ENCODE measurements around the gene DAPK3.
A peak's percentile ranks its signal among the peaks of the same experiment; 100 is the strongest.
"Not testable (repeated sequence)": the region's sequence is repeated elsewhere in the genome, so short reads cannot be mapped to it uniquely, and the experiment has no call there.

The DAPK3 gene

DNA sequence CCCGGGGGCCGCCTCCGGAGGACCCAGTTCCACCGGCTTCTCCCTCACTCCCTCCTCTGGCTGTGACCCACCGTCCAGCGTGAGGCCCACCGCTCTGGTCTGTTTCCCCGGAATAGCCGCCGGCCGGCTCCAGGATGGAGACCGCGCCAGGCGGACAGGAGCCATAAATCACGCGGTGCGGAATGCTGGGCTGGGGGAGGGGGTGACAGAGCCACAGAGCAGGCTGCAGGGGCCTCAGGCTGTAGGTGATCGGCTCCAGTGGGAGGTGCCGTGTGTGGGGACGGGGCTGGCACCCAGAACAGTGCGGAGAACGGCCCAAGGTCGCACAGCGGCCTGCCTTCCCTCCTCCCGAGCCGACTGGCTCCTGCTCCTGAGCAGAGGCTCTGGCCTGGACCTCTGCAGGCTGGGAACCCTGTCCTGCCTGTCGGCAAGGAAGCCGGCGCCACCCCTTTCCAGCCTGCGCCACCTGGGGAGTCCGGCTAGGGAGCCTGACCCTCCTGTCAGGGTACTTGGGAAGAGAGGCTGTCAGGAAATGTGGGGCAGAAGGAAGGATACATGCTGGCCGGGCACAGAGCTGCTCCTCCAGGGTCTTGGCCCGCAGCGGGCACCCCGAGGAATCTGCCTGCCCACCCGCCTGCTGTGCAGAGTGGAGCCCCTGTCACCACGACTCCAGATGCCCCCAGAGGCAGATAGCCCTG lies 45.0 kb upstream of the DAPK3 start:
- TF ChIP-seq CTBP1 (IDR thresholded peaks at IDR 0.05; ENCODE audit: borderline replicate concordance) (no peak), PKNOX1 (IDR thresholded peaks at IDR 0.05) (peak; percentile 86)
- DNase-seq (ENCODE audit: extremely low spot score), result no peak
- ChIA-PET CTCF (no interaction called here), POLR2A (no interaction called here)

GRCh38 chr19:4014541-4015491 lies 43.9 kb upstream of the DAPK3 start:
- TF ChIP-seq L3MBTL2 (conservative IDR thresholded peaks at IDR 0.05), result no peak
- no peak for TF ChIP-seq NFRKB (IDR thresholded peaks at IDR 0.05)
- no peak for TF ChIP-seq BHLHE40 (IDR thresholded peaks at IDR 0.05; ENCODE audit: borderline replicate concordance)
- TF ChIP-seq HDGF (IDR thresholded peaks at IDR 0.05; ENCODE audit: borderline replicate concordance), result no peak
- no peak for TF ChIP-seq FOXA1 (IDR thresholded peaks at IDR 0.05)
- no peak for TF ChIP-seq ARNT (IDR thresholded peaks at IDR 0.05)
- TF ChIP-seq SUZ12 (IDR thresholded peaks at IDR 0.05), result no peak
- no peak for TF ChIP-seq ELF4 (IDR thresholded peaks at IDR 0.05)
- ChIA-PET POLR2A (interaction anchor here (2.1 kb wide), 1 partner anchor 29 kb away, joined by 5 read pairs; the partner anchor contains the start of gene EEF2), CTCF (no interaction called here)
- DNase-seq (ENCODE audit: extremely low spot score), result no peak

DNA sequence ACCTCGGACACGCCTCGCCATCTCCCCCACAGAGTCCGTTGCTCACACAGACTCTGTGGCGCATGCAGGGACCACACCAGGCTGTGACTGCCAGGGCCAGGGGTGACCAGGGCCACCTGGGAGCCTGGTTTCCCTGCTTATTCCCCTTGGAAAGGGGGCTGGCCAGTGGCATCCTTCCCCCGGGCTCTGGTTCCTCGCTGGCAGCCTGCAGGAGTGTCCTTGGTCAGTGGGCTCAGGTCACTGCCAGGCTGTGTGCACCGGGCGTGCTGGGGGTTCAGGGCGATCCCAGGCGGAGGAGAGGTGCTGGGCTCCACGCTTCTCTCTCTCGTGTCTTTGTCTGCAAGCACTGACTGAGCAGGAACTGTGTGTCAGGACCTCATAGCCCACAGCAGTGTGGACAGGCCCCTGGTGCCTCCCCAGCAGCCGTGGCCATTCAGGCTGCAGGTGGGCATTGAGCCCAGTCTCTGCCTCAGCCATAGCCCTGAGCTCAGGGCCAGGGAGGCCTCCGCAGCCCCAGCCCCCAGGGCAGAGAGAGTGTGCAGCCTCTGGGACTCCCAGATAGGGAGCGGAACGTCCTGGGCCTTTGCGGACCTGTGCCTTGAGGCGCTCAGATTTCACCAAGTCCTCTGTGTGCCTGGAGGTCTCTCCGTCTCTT lies 43.1 kb upstream of the DAPK3 start:
- no peak for TF ChIP-seq CTBP1 (IDR thresholded peaks at IDR 0.05; ENCODE audit: borderline replicate concordance)
- no peak for TF ChIP-seq NFRKB (IDR thresholded peaks at IDR 0.05)
- TF ChIP-seq ELF4 (IDR thresholded peaks at IDR 0.05), result no peak
- no peak for TF ChIP-seq FOXA1 (IDR thresholded peaks at IDR 0.05)
- TF ChIP-seq ARNT (IDR thresholded peaks at IDR 0.05), result no peak
- no peak for TF ChIP-seq ZNF384 (IDR thresholded peaks at IDR 0.05)
- no peak for TF ChIP-seq TARDBP (IDR thresholded peaks at IDR 0.05)
- TF ChIP-seq LEF1 (IDR thresholded peaks at IDR 0.05; ENCODE audit: borderline replicate concordance), result no peak
- no peak for TF ChIP-seq FOXK2 (IDR thresholded peaks at IDR 0.05)
- no peak for TF ChIP-seq FOXM1 (IDR thresholded peaks at IDR 0.05; ENCODE audit: borderline replicate concordance)
- no peak for TF ChIP-seq SUZ12 (IDR thresholded peaks at IDR 0.05)
- no peak for TF ChIP-seq BHLHE40 (IDR thresholded peaks at IDR 0.05; ENCODE audit: borderline replicate concordance)
- TF ChIP-seq L3MBTL2 (conservative IDR thresholded peaks at IDR 0.05), result no peak
- TF ChIP-seq PKNOX1 (IDR thresholded peaks at IDR 0.05), result no peak
- no peak for TF ChIP-seq HDGF (IDR thresholded peaks at IDR 0.05; ENCODE audit: borderline replicate concordance)
- no peak for TF ChIP-seq SP1 (IDR thresholded peaks at IDR 0.05)
- ChIA-PET CTCF (no interaction called here), POLR2A (interaction anchor here (2.1 kb wide), 1 partner anchor 29 kb away, joined by 5 read pairs; the partner anchor contains the start of gene EEF2)
- DNase-seq (ENCODE audit: extremely low spot score), result no peak

- ChIA-PET POLR2A (interaction anchor here (2.1 kb wide), 1 partner anchor 28 kb away, joined by 5 read pairs; the partner anchor contains the start of gene EEF2), CTCF (no interaction called here)
- TF ChIP-seq HDGF (IDR thresholded peaks at IDR 0.05; ENCODE audit: borderline replicate concordance) (no peak), PKNOX1 (IDR thresholded peaks at IDR 0.05) (no peak), FOXM1 (IDR thresholded peaks at IDR 0.05; ENCODE audit: borderline replicate concordance) (no peak), TARDBP (IDR thresholded peaks at IDR 0.05) (no peak), SP1 (IDR thresholded peaks at IDR 0.05) (no peak)
- no peak for DNase-seq (ENCODE audit: extremely low spot score)
Measured at GRCh38 chr19:4012975-4013634, 42.2 kb upstream of the DAPK3 start.

DNA sequence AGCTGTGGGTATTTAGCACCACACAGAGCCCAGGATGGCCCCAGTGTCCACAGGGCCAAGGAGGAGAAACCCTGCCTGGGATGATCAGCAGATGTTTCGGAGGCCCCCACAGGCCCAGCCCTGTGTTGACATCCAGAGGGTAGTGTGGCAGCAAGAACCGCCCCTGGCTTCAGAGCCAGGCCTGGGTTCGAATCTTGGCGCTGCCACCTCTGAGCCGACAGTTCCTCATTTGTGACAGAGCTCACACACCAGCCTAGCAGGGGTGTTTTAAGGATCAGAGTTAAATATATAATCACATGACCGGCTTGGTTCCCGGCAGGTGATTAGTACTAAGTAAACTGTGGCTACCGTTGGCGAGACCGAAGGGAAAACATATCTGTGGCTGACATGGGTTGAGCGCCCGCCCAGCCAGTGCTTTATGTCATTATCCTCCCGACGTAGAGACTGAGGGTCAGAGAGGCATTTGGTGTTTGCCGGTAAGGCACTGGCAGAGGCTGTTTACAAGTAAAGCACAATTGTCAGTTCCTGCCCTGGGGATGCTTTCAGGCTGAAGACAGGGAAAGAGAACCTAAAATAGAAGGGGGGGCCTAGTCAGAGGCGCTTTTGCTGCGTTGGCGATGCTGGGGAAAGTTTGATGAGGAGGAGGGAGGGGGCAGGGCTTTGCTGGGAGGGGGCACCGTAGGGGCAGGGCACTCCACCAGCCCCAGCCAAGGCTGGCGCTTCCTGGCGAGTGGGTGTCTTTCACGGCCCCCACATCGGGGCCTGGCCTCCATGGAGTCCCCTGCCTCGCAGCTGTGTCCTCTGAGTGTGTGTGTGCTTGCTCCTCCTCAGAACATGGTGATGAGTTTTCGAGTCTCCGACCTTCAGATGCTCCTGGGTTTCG lies 41.4 kb upstream of the DAPK3 start:
- no peak for DNase-seq (ENCODE audit: extremely low spot score)
- ChIA-PET POLR2A (no interaction called here), CTCF (no interaction called here)
- TF ChIP-seq NFRKB (IDR thresholded peaks at IDR 0.05) (no peak), BHLHE40 (IDR thresholded peaks at IDR 0.05; ENCODE audit: borderline replicate concordance) (no peak), FOXA1 (IDR thresholded peaks at IDR 0.05) (no peak), ARNT (IDR thresholded peaks at IDR 0.05) (no peak), FOXK2 (IDR thresholded peaks at IDR 0.05) (no peak), CTBP1 (IDR thresholded peaks at IDR 0.05; ENCODE audit: borderline replicate concordance) (no peak), FOXM1 (IDR thresholded peaks at IDR 0.05; ENCODE audit: borderline replicate concordance) (no peak), HDGF (IDR thresholded peaks at IDR 0.05; ENCODE audit: borderline replicate concordance) (no peak), ELF4 (IDR thresholded peaks at IDR 0.05) (no peak), SUZ12 (IDR thresholded peaks at IDR 0.05) (no peak)

GRCh38 chr19:4011430-4011829 lies 40.5 kb upstream of the DAPK3 start:
- CTCF ChIA-PET; POLR2A ChIA-PET; DNase-seq (ENCODE audit: extremely low spot score): not testable (repeated sequence)
